ENCODE results near the gene GARNL3. TPM values are rescaled to one million over a fixed set of nuclear protein-coding genes. Genes with fewer than 3 reads are reported as not detected.
A peak's percentile ranks its signal among the peaks of the same experiment; 100 is the strongest.

Gene GARNL3
- total and polyA plus RNA-seq, 2 of the 13 experiments (the other 11 are each of a cell fraction or from before 2014, with no cell fraction given) = 3.9 to 11.0 TPM

GRCh38 chr9:127396808-127397645, 132.5 kb downstream of the GARNL3 start, which contains the start of gene SLC2A8 (continued):
- TF ChIP-seq MAZ (IDR thresholded peaks at IDR 0.05; ENCODE audit: borderline replicate concordance, low read depth, low read length) (0 out of 2 replicates have a peak, but pooled peaks have one; percentile 13), MAZ (CRISPR knock-in tag; IDR thresholded peaks at IDR 0.05; ENCODE audit: low read depth) (0 out of 2 replicates have a peak, but pooled peaks have one; percentile 57), KDM3A (CRISPR knock-in tag; IDR thresholded peaks at IDR 0.05; ENCODE audit: low read depth) (0 out of 2 replicates have a peak, but pooled peaks have one; percentile 26), SIX1 (CRISPR knock-in tag; IDR thresholded peaks at IDR 0.05; ENCODE audit: borderline replicate concordance) (no peak), ZBTB38 (CRISPR knock-in tag; IDR thresholded peaks at IDR 0.05) (0 out of 2 replicates have a peak, but pooled peaks have one; percentile 16), NCOR1 (IDR thresholded peaks at IDR 0.05; ENCODE audit: borderline replicate concordance, low read length) (peak; percentile 30; the same call in 1 of the 2 replicates), ZNF143 (CRISPR knock-in tag; IDR thresholded peaks at IDR 0.05) (peak; percentile 14; the same call in 1 of the 2 replicates), HINFP (CRISPR knock-in tag; IDR thresholded peaks at IDR 0.05; ENCODE audit: low read depth) (peak; percentile 90; the same call in 1 of the 2 replicates), ZBTB37 (CRISPR knock-in tag; IDR thresholded peaks at IDR 0.05) (no peak), ATF6 (CRISPR knock-in tag; conservative IDR thresholded peaks at IDR 0.05) (no peak), GTF3A (CRISPR knock-in tag; conservative IDR thresholded peaks at IDR 0.05) (no peak), PRDM10 (CRISPR knock-in tag; IDR thresholded peaks at IDR 0.05; ENCODE audit: low read depth) (no peak), HBP1 (CRISPR knock-in tag; IDR thresholded peaks at IDR 0.05; ENCODE audit: low read depth) (peak; percentile 46; the same call in 1 of the 2 replicates), ZFP82 (CRISPR knock-in tag; IDR thresholded peaks at IDR 0.05; ENCODE audit: borderline replicate concordance) (peak; percentile 11; the same call in 1 of the 2 replicates), FOXJ3 (CRISPR knock-in tag; IDR thresholded peaks at IDR 0.05; ENCODE audit: borderline replicate concordance) (no peak), YY1 (IDR thresholded peaks at IDR 0.05; ENCODE audit: insufficient read depth, insufficient replicate concordance, low read depth, low read length) (peak; percentile 77), ZNF207 (IDR thresholded peaks at IDR 0.05; ENCODE audit: borderline replicate concordance) (no peak)
